GM18868 (cell line): ENCODE data around the gene RAP1GAP.
"Not testable (repeated sequence)": the region's sequence is repeated elsewhere in the genome, so short reads cannot be mapped to it uniquely, and the experiment has no call there.

Source experiments
- ATAC-seq: cut with Tn5 transposase; IDR thresholded peaks from one replicate; pipeline ENCODE4 v1.9.1; 2021; ENCODE audit warnings: mild to moderate bottlenecking, moderate library complexity; ENCODE audit not compliant: unreplicated experiment

RAP1GAP gene

GRCh38 chr1:21647431-21648351, 21.5 kb downstream of the RAP1GAP start:
- no peak for ATAC-seq

- no peak for ATAC-seq
Observed at GRCh38 chr1:21645550-21645949, 23.6 kb downstream of the RAP1GAP start.

- no peak for ATAC-seq
Observed at GRCh38 chr1:21644906-21645305, 24.3 kb downstream of the RAP1GAP start.

- no peak for ATAC-seq
Observed at GRCh38 chr1:21644348-21644747, 24.8 kb downstream of the RAP1GAP start.

- ATAC-seq: no peak
Observed at GRCh38 chr1:21643624-21644023, 25.5 kb downstream of the RAP1GAP start.

GRCh38 chr1:21641967-21642739, 27.0 kb downstream of the RAP1GAP start:
- no peak for ATAC-seq

GRCh38 chr1:21641537-21641936, 27.6 kb downstream of the RAP1GAP start:
- no peak for ATAC-seq

- ATAC-seq: no peak
Observed at GRCh38 chr1:21641076-21641475, 28.1 kb downstream of the RAP1GAP start.

GRCh38 chr1:21640653-21641052, 28.5 kb downstream of the RAP1GAP start:
- no peak for ATAC-seq

GRCh38 chr1:21639594-21640041, 29.5 kb downstream of the RAP1GAP start:
- no peak for ATAC-seq

GRCh38 chr1:21638531-21639341, 30.4 kb downstream of the RAP1GAP start:
- ATAC-seq: no peak

GRCh38 chr1:21637514-21637913, 31.6 kb downstream of the RAP1GAP start:
- no peak for ATAC-seq

- no peak for ATAC-seq
Observed at GRCh38 chr1:21636029-21636428, 33.1 kb downstream of the RAP1GAP start.

- ATAC-seq: no peak
Observed at GRCh38 chr1:21634806-21635535, 34.2 kb downstream of the RAP1GAP start.

- no peak for ATAC-seq
Observed at GRCh38 chr1:21633992-21634805, 35.0 kb downstream of the RAP1GAP start.

- no peak for ATAC-seq
Observed at GRCh38 chr1:21633141-21633755, 35.9 kb downstream of the RAP1GAP start.

- no peak for ATAC-seq
Observed at GRCh38 chr1:21631944-21632887, 36.9 kb downstream of the RAP1GAP start.

GRCh38 chr1:21631590-21631943, 37.6 kb downstream of the RAP1GAP start:
- not testable (repeated sequence) for ATAC-seq
